ENCODE results near the gene ISG15.

The ISG15 gene

DNA sequence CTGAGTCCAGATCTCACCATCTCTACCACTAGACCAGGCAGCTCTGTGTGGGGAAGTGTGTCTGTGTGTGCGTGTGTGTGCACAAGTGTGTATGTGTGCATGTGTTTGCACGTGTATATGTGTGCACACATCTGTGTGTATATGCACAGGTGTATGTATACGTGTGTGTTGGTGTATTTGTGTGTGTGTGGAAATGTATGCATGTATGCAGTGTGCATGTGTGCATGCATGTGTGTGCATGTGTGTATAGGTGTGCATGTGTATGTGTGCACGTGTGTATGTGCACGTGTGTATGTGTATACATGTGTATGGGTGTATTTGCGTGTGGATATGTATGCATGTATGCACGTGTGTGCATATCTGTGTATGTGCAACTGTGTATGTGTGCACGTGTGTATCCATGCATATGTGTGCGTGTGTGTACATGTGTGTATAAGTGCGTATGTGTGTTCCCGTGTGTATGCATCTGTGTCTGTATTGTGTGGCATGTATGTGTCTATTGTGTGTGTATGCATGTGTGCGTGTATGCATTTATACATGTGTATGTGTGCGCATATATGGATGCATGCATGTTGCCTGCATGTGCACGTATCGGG, 43.9 kb upstream of the ISG15 start:
- H3K79me1 ChIP-seq (ENCODE audit: low read length), result peaks cover 4% of the 10 kb centered on the region
- no peak overlapping the region for H4K12ac ChIP-seq (ENCODE audit: low read depth, low read length)
- no peak overlapping the region for H3K27ac ChIP-seq (ENCODE audit: low read depth, low read length)
- H2AK5ac ChIP-seq (ENCODE audit: low read length), result no peak overlapping the region
- no peak overlapping the region for H4K8ac ChIP-seq (ENCODE audit: low read depth, low read length)
- no peak for DNase-seq
- peaks cover 1% of the 10 kb centered on the region for H3K9me3 ChIP-seq (ENCODE audit: insufficient read depth, low read depth, low read length)
- H2AFZ ChIP-seq (ENCODE audit: insufficient read depth, low read length, poor library complexity), result no peak overlapping the region
- H3K9ac ChIP-seq (ENCODE audit: low read length), result peak overlapping the region; percentile 36
- H3K36me3 ChIP-seq (ENCODE audit: control insufficient read depth in 1 of 2, insufficient read depth in 2 of 2, low read length in 2 of 2), result peaks cover 3 to 8% of the 10 kb centered on the region in 2 experiments
- H3K4ac ChIP-seq (ENCODE audit: low read depth, low read length), result no peak overlapping the region
- peaks cover 3% of the 10 kb centered on the region for H3K27me3 ChIP-seq (ENCODE audit: insufficient read depth, low read length)
- H4K91ac ChIP-seq (ENCODE audit: low read depth, low read length), result no peak overlapping the region
- H2BK5ac ChIP-seq (ENCODE audit: low read depth, low read length, poor library complexity), result no peak overlapping the region
- no peak overlapping the region for H2BK120ac ChIP-seq (ENCODE audit: insufficient read depth, low read length, poor library complexity)
- H3K14ac ChIP-seq (ENCODE audit: low read length), result no peak overlapping the region
- H3K18ac ChIP-seq (ENCODE audit: low read length), result no peak overlapping the region
- peak overlapping the region; percentile 98 for H3K23ac ChIP-seq (ENCODE audit: low read length)
- no CpG with 5 or more reads among the region's 15 CpGs for WGBS (ENCODE audit: extremely low coverage, insufficient coverage, insufficient read length)
- H2BK12ac ChIP-seq (ENCODE audit: low read length), result no peak overlapping the region
- peak overlapping the region; percentile 31 for H3K4me3 ChIP-seq (ENCODE audit: low read depth, low read length)
- no peak overlapping the region for H3K4me2 ChIP-seq (ENCODE audit: low read length)
- peaks cover 18 to 23% of the 10 kb centered on the region in 2 experiments for H3K4me1 ChIP-seq (ENCODE audit: control insufficient read depth in 1 of 2, insufficient read depth in 2 of 2, low read length in 2 of 2)
- H3K79me2 ChIP-seq (ENCODE audit: control insufficient read depth, insufficient read depth, low read length, poor library complexity), result no peaks in the 10 kb centered on the region

DNA sequence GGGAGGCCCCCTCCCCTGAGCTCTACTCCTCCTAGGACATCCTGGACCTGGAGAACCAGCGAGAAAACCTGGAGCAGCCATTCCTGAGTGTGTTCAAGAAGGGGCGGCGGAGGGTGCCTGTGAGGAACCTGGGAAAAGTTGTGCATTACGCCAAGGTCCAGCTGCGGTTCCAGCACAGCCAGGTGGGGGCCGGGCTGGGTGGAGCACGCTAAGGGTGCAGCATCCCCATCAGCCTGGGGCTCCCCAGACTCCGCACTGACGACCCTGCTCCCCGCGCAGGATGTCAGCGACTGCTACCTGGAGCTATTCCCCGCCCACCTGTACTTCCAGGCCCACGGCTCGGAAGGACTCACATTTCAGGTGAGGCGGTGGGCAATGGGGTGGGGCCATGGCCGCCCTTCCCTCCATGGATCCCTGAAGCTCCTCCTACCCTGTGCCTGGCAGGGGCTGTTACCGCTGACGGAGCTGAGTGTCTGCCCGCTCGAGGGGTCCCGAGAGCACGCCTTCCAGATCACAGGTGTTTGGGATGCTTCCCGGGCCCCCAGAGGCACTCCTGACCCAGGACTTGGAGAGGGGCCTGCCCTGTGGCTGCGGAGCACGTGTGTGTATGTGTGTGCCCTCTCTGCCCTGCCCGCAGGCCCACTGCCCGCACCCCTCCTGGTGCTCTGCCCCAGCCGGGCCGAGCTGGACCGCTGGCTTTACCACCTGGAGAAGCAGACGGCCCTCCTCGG, 42.9 kb upstream of the ISG15 start:
- DNase-seq, result no peak
- H3K14ac ChIP-seq (ENCODE audit: low read length), result no peak overlapping the region
- peaks cover 3% of the 10 kb centered on the region for H3K27me3 ChIP-seq (ENCODE audit: insufficient read depth, low read length)
- H3K36me3 ChIP-seq (ENCODE audit: control insufficient read depth in 1 of 2, insufficient read depth in 2 of 2, low read length in 2 of 2), result peaks cover under 1% of the 10 kb centered on the region in 2 experiments
- no peak overlapping the region for H4K8ac ChIP-seq (ENCODE audit: low read depth, low read length)
- no CpG with 5 or more reads among the region's 33 CpGs for WGBS (ENCODE audit: extremely low coverage, insufficient coverage, insufficient read length)
- no peak overlapping the region for H3K4me2 ChIP-seq (ENCODE audit: low read length)
- no peak overlapping the region for H4K12ac ChIP-seq (ENCODE audit: low read depth, low read length)
- H3K9me3 ChIP-seq (ENCODE audit: insufficient read depth, low read depth, low read length), result peaks cover 1% of the 10 kb centered on the region
- H3K4me1 ChIP-seq (ENCODE audit: control insufficient read depth in 1 of 2, insufficient read depth in 2 of 2, low read length in 2 of 2), result peaks cover 18 to 24% of the 10 kb centered on the region in 2 experiments
- no peak overlapping the region for H2BK5ac ChIP-seq (ENCODE audit: low read depth, low read length, poor library complexity)
- no peak overlapping the region for H2AFZ ChIP-seq (ENCODE audit: insufficient read depth, low read length, poor library complexity)
- H3K27ac ChIP-seq (ENCODE audit: low read depth, low read length), result no peak overlapping the region
- H3K9ac ChIP-seq (ENCODE audit: low read length), result no peak overlapping the region
- no peak overlapping the region for H2BK120ac ChIP-seq (ENCODE audit: insufficient read depth, low read length, poor library complexity)
- no peak overlapping the region for H2BK12ac ChIP-seq (ENCODE audit: low read length)
- no peak overlapping the region for H3K18ac ChIP-seq (ENCODE audit: low read length)
- no peak overlapping the region for H3K23ac ChIP-seq (ENCODE audit: low read length)
- no peak overlapping the region for H2AK5ac ChIP-seq (ENCODE audit: low read length)
- H3K79me2 ChIP-seq (ENCODE audit: control insufficient read depth, insufficient read depth, low read length, poor library complexity), result no peaks in the 10 kb centered on the region
- peaks cover 4% of the 10 kb centered on the region for H3K79me1 ChIP-seq (ENCODE audit: low read length)
- H3K4me3 ChIP-seq (ENCODE audit: low read depth, low read length), result no peak overlapping the region
- no peak overlapping the region for H3K4ac ChIP-seq (ENCODE audit: low read depth, low read length)
- no peak overlapping the region for H4K91ac ChIP-seq (ENCODE audit: low read depth, low read length)

DNA sequence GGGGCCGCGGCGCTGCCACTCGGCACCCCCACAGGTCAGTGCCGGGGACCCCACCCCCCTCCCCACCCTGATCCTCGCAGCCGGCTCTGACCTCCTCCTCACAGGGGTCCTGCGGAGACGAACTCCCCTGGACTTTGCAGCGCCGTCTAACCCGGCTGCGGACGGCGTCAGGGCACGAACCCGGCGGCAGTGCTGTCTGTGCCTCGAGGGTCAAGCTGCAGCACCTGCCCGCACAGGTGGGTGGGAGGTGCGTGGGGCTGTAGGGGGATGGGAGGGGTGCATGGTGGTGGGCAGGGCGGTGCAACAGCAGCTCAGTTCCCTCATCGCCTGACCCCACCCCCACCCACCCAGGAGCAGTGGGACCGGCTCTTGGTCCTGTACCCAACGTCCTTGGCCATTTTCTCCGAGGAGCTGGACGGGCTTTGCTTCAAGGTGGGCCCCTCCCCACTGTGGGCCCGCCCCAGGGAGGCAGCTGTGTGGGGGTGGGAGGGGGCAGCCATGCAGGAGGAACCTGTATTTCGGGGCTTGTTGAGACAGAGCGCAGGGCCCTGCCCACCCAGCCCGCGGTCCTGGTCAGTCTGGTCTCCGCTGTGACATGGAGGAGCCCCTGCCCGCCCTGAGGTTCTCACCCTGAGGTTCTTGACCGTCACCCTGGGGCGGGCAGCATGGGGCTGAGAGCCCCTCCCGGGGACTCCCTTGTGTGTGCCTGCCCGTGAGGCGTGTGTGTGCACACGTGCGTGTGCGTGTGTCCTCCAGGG, 42.1 kb upstream of the ISG15 start:
- H4K91ac ChIP-seq (ENCODE audit: low read depth, low read length), result no peak overlapping the region
- DNase-seq, result no peak
- no peak overlapping the region for H2BK120ac ChIP-seq (ENCODE audit: insufficient read depth, low read length, poor library complexity)
- peaks cover 1% of the 10 kb centered on the region for H3K9me3 ChIP-seq (ENCODE audit: insufficient read depth, low read depth, low read length)
- H3K23ac ChIP-seq (ENCODE audit: low read length), result no peak overlapping the region
- H3K27ac ChIP-seq (ENCODE audit: low read depth, low read length), result no peak overlapping the region
- H2BK5ac ChIP-seq (ENCODE audit: low read depth, low read length, poor library complexity), result no peak overlapping the region
- H3K79me2 ChIP-seq (ENCODE audit: control insufficient read depth, insufficient read depth, low read length, poor library complexity), result no peaks in the 10 kb centered on the region
- H3K79me1 ChIP-seq (ENCODE audit: low read length), result peaks cover 4% of the 10 kb centered on the region
- no peaks in the 10 kb centered on the region for H3K36me3 ChIP-seq (ENCODE audit: control insufficient read depth in 1 of 2, insufficient read depth in 2 of 2, low read length in 2 of 2)
- no peak overlapping the region for H2BK12ac ChIP-seq (ENCODE audit: low read length)
- H4K12ac ChIP-seq (ENCODE audit: low read depth, low read length), result no peak overlapping the region
- no peak overlapping the region for H3K4ac ChIP-seq (ENCODE audit: low read depth, low read length)
- H3K4me3 ChIP-seq (ENCODE audit: low read depth, low read length), result no peak overlapping the region
- no peak overlapping the region for H3K14ac ChIP-seq (ENCODE audit: low read length)
- no peak overlapping the region for H3K4me2 ChIP-seq (ENCODE audit: low read length)
- peaks cover 14 to 25% of the 10 kb centered on the region in 2 experiments for H3K4me1 ChIP-seq (ENCODE audit: control insufficient read depth in 1 of 2, insufficient read depth in 2 of 2, low read length in 2 of 2)
- H2AK5ac ChIP-seq (ENCODE audit: low read length), result no peak overlapping the region
- H4K8ac ChIP-seq (ENCODE audit: low read depth, low read length), result no peak overlapping the region
- no peak overlapping the region for H2AFZ ChIP-seq (ENCODE audit: insufficient read depth, low read length, poor library complexity)
- no peak overlapping the region for H3K9ac ChIP-seq (ENCODE audit: low read length)
- no peak overlapping the region for H3K18ac ChIP-seq (ENCODE audit: low read length)
- no CpG with 5 or more reads among the region's 42 CpGs for WGBS (ENCODE audit: extremely low coverage, insufficient coverage, insufficient read length)
- peaks cover 3% of the 10 kb centered on the region for H3K27me3 ChIP-seq (ENCODE audit: insufficient read depth, low read length)

- WGBS (ENCODE audit: extremely low coverage, insufficient coverage, insufficient read length), result no CpG with 5 or more reads among the region's 34 CpGs
- no peak overlapping the region for H2AFZ ChIP-seq (ENCODE audit: insufficient read depth, low read length, poor library complexity)
Observed at GRCh38 chr1:971751-972506, 41.4 kb upstream of the ISG15 start.

More at GRCh38 chr1:971751-972506, 41.4 kb upstream of the ISG15 start:
- H4K91ac ChIP-seq (ENCODE audit: low read depth, low read length), result peak overlapping the region; percentile 12
- H3K9me3 ChIP-seq (ENCODE audit: insufficient read depth, low read depth, low read length), result peaks cover 1% of the 10 kb centered on the region
- peaks cover 3% of the 10 kb centered on the region for H3K27me3 ChIP-seq (ENCODE audit: insufficient read depth, low read length)
- H2AK5ac ChIP-seq (ENCODE audit: low read length), result no peak overlapping the region
- no peak overlapping the region for H2BK12ac ChIP-seq (ENCODE audit: low read length)
- no peaks in the 10 kb centered on the region for H3K79me1 ChIP-seq (ENCODE audit: low read length)
- H3K4me1 ChIP-seq (ENCODE audit: control insufficient read depth in 1 of 2, insufficient read depth in 2 of 2, low read length in 2 of 2), result peaks cover 9 to 22% of the 10 kb centered on the region in 2 experiments
- no peak overlapping the region for H2BK5ac ChIP-seq (ENCODE audit: low read depth, low read length, poor library complexity)
- no peak for DNase-seq
- H3K79me2 ChIP-seq (ENCODE audit: control insufficient read depth, insufficient read depth, low read length, poor library complexity), result no peaks in the 10 kb centered on the region
- H2BK120ac ChIP-seq (ENCODE audit: insufficient read depth, low read length, poor library complexity), result no peak overlapping the region
- H3K14ac ChIP-seq (ENCODE audit: low read length), result no peak overlapping the region
- H3K18ac ChIP-seq (ENCODE audit: low read length), result no peak overlapping the region
- H3K9ac ChIP-seq (ENCODE audit: low read length), result no peak overlapping the region
- no peak overlapping the region for H3K4ac ChIP-seq (ENCODE audit: low read depth, low read length)
- no peak overlapping the region for H3K4me2 ChIP-seq (ENCODE audit: low read length)
- H3K23ac ChIP-seq (ENCODE audit: low read length), result no peak overlapping the region
- H4K12ac ChIP-seq (ENCODE audit: low read depth, low read length), result no peak overlapping the region
- no peak overlapping the region for H4K8ac ChIP-seq (ENCODE audit: low read depth, low read length)
- no peak overlapping the region for H3K27ac ChIP-seq (ENCODE audit: low read depth, low read length)
- no peaks in the 10 kb centered on the region for H3K36me3 ChIP-seq (ENCODE audit: control insufficient read depth in 1 of 2, insufficient read depth in 2 of 2, low read length in 2 of 2)
- H3K4me3 ChIP-seq (ENCODE audit: low read depth, low read length), result no peak overlapping the region
